T-helper 17 cell (primary cell): Measurements from ENCODE around the gene CDCP2. TPM values are rescaled to one million over a fixed set of nuclear protein-coding genes. Genes with fewer than 3 reads are reported as not detected.

Experiments
- ATAC-seq: fragments of 150-1000 bp; cut with Tn5 transposase; 2 replicates; pipeline ENCODE4 v1.10.0; 2021; ENCODE audit warnings: mild to moderate bottlenecking, moderate library complexity
- DNase-seq, 3 donors: peaks; one replicate each; pipeline versions ENCODE4 v3.0.0 to v3.0.0-alpha.2; 2020 to 2021
- H3K9me3 ChIP-seq: one replicate; pipeline ENCODE4 v1.7.0; 2013; ENCODE audit warnings: low read length, mild to moderate bottlenecking; ENCODE audit not compliant: control insufficient read depth, poor library complexity, severe bottlenecking
- H3K27ac Mint-ChIP-seq: one replicate; pipeline ENCODE4 v1.8.0; 2022; ENCODE audit warnings: mild to moderate bottlenecking, moderate library complexity, mixed read lengths
- H3K27me3 Mint-ChIP-seq: one replicate; pipeline ENCODE4 v1.8.0; 2022; ENCODE audit warnings: mixed read lengths
- H3K36me3 Mint-ChIP-seq: one replicate; pipeline ENCODE4 v1.8.0; 2022; ENCODE audit warnings: low read depth, mixed read lengths
- H3K4me1 Mint-ChIP-seq: one replicate; pipeline ENCODE4 v1.8.0; 2022; ENCODE audit warnings: mild to moderate bottlenecking, mixed read lengths
- H3K4me3 Mint-ChIP-seq: one replicate; pipeline ENCODE4 v1.8.0; 2022; ENCODE audit warnings: mild to moderate bottlenecking, moderate library complexity, mixed read lengths
- total RNA-seq, 4 donors: library from RNA in 2 of 4; stranded (reverse) in 2 of 4; gene quantifications; one replicate each; pipeline ENCODE4 v1.2.3 and lab custom pipeline; 2022 to 2026

Gene CDCP2
- total RNA-seq, 2 donors from 2014 or later: not detected

DNA sequence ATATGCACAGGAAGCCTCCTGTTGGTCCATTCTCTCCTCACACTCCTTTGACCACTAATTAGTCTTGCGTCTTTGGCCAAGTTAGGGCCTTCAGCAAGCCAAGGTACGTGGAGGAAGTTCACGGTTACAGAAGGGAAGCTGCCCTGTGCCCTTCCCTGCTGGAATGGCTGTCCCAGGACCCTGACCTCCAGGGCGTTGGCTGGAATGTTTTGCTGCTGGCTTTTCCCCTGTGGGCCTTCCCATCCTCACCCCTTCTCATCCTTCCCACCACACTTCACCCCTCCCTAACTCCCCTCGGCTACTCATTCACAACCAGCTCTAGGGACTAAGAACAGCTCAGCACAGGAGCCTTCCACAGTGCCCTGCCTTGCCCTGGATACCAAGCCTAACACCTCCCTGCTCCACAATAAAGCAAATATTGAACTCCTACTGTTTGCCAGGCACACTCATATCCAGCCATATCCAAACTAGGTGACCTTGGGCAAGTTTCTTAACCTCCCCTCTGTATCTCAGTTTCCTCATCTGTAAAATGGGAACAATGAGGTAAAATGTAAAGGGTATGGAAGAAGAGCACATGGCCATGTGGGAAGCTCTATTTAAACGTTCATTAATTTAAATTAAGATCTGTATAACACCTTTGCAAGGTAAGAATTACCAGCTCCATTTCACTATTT is 8.8 kb upstream of the CDCP2 start:
- no peaks in the 10 kb centered on the region for H3K9me3 ChIP-seq
- DNase-seq: no peak
- H3K27ac Mint-ChIP-seq: no peak overlapping the region
- no peak overlapping the region for H3K4me3 Mint-ChIP-seq
- no peaks in the 10 kb centered on the region for H3K27me3 Mint-ChIP-seq
- no peaks in the 10 kb centered on the region for H3K4me1 Mint-ChIP-seq
- no peak for ATAC-seq
- no peaks in the 10 kb centered on the region for H3K36me3 Mint-ChIP-seq

DNA sequence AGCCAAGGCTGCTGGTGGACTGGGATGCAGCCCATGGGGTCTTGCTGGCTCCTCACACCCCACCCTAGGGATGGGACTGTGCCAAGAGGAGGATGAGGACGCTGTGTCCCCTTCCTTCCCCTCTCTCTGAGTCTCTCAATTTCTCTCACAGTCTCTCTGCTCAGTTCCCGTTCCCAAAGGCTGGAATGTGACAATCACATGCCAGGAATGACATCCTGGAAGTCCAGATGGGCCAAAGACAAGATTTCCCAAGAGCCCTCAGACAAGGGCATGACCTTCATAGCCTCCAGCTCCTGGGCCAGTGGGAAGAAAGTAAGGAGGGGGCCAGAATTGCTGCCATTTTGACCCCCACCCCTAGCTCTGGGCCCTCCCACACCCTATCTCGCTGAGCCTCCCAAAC is 7.6 kb upstream of the CDCP2 start:
- H3K27ac Mint-ChIP-seq: no peak overlapping the region
- H3K9me3 ChIP-seq: no peaks in the 10 kb centered on the region
- ATAC-seq (no peak), DNase-seq (no peak)
- no peak overlapping the region for H3K4me3 Mint-ChIP-seq
- no peaks in the 10 kb centered on the region for H3K36me3 Mint-ChIP-seq
- no peaks in the 10 kb centered on the region for H3K27me3 Mint-ChIP-seq
- H3K4me1 Mint-ChIP-seq: no peaks in the 10 kb centered on the region

- H3K36me3 Mint-ChIP-seq: no peaks in the 10 kb centered on the region
- no peak overlapping the region for H3K4me3 Mint-ChIP-seq
- H3K27ac Mint-ChIP-seq: no peak overlapping the region
- no peaks in the 10 kb centered on the region for H3K9me3 ChIP-seq
- H3K4me1 Mint-ChIP-seq: no peaks in the 10 kb centered on the region
- no peak for DNase-seq
- ATAC-seq: no peak
- no peaks in the 10 kb centered on the region for H3K27me3 Mint-ChIP-seq
These were observed 7.0 kb upstream of the CDCP2 start for GRCh38 chr1:54159733-54160316.

- Mint-ChIP-seq H3K36me3 (no peaks in the 10 kb centered on the region), H3K4me3 (no peak overlapping the region), H3K4me1 (no peaks in the 10 kb centered on the region), H3K27me3 (no peaks in the 10 kb centered on the region), H3K27ac (no peak overlapping the region)
- no peak for ATAC-seq
- DNase-seq: no peak
- H3K9me3 ChIP-seq: no peaks in the 10 kb centered on the region
These were observed 5.3 kb upstream of the CDCP2 start for GRCh38 chr1:54158071-54158470.

- Mint-ChIP-seq H3K36me3 (no peaks in the 10 kb centered on the region), H3K4me1 (no peaks in the 10 kb centered on the region), H3K27me3 (no peaks in the 10 kb centered on the region), H3K27ac (no peak overlapping the region), H3K4me3 (no peak overlapping the region)
- DNase-seq: no peak
- ATAC-seq: no peak
- no peaks in the 10 kb centered on the region for H3K9me3 ChIP-seq
These were observed 4.6 kb upstream of the CDCP2 start for GRCh38 chr1:54157401-54157800.

DNA sequence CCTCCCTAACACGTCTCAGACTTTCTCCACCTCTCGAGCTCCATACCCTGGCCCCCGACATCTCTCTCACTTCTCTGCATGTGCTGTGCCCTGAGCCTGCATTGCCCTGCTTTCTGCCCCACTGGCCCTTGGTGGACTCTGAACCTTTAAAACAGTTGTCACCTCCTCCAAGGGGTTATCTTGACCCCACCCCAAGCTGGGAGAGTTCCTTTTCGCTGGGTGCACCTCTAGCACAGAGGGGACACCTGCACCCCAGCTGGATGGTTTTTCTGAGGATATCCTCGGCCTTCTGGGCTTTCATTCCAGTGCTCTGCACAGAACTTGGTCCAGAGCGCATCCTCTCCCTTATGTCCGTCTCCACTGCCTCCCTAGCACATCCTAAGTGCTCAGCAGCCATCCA is 4.2 kb upstream of the CDCP2 start:
- no peak for ATAC-seq
- DNase-seq: no peak
- Mint-ChIP-seq H3K4me1 (no peaks in the 10 kb centered on the region), H3K27ac (no peak overlapping the region), H3K36me3 (no peaks in the 10 kb centered on the region), H3K27me3 (no peaks in the 10 kb centered on the region), H3K4me3 (no peak overlapping the region)
- no peaks in the 10 kb centered on the region for H3K9me3 ChIP-seq

DNA sequence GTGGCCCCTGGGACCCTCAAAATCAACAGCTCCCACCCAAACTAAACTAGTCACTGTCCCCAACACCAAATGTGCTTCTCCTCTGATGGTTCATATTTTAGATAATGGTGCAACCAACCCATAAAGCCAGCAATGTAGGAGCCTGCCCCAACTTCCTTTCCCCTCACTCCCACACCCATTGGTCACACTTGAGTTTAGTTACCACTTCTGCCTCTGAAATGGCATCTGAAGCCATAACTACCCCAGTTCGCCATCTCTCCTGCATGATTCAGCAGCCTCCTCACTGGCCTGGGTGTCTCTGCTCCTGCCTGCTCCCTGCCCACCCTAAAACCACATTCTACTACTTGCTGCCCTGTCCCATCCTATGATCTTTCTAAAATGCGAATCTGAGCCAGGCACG is 3.4 kb upstream of the CDCP2 start:
- no peaks in the 10 kb centered on the region for H3K4me1 Mint-ChIP-seq
- H3K9me3 ChIP-seq: no peaks in the 10 kb centered on the region
- no peaks in the 10 kb centered on the region for H3K27me3 Mint-ChIP-seq
- H3K36me3 Mint-ChIP-seq: no peaks in the 10 kb centered on the region
- no peak for DNase-seq
- no peak overlapping the region for H3K27ac Mint-ChIP-seq
- ATAC-seq: no peak
- H3K4me3 Mint-ChIP-seq: no peak overlapping the region

DNA sequence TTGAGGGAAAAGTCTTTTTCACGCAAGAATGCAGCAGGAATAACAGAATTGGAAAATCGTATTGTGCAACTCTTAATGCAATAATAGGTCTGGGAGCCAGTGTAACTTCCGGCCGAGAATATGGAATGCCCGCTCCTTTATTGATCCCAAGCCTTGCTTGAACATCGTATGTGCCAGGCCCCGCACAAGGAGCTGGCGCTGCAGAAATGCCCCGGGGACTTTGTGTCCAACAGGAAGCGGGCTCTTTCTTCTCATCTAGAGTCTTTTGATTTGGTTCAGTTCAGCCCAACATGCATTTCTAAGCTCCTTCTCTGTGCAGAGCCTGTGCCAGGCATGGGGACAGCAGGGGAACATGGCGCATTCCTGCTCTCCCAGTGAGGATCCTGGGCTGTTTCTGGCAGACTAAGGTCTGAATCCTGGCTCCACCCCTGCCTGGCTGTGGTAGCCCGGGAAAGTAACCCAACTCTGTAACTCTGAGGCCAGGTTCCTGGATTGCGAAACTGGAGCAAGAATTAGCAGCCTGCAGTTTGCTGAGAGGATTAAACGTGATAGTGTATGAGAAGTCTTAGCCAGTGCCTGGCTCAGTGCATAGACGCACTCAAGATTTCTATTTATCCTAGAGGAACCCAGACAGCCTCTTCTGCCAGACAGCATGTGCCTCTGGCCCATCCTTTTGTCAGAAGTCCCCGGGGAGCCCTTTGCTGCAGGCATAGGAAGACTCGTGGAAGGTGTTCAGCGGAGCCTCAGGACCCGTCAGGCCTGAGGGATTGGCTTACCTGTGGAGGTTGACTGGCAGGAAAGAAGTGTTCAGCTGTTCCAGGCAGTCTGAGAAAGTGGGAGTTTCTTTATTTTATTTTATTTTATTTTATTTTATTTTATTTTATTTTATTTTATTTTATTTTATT is 987 bp upstream of the CDCP2 start:
- Mint-ChIP-seq H3K36me3 (no peaks in the 10 kb centered on the region), H3K4me1 (peaks cover 8% of the 10 kb centered on the region), H3K4me3 (no peak overlapping the region), H3K27ac (no peak overlapping the region), H3K27me3 (no peaks in the 10 kb centered on the region)
- no peak for DNase-seq
- no peak for ATAC-seq
- H3K9me3 ChIP-seq: no peaks in the 10 kb centered on the region

- no peaks in the 10 kb centered on the region for H3K36me3 Mint-ChIP-seq
- peaks cover 10% of the 10 kb centered on the region for H3K4me1 Mint-ChIP-seq
- peak overlapping the region; percentile 14 for H3K27ac Mint-ChIP-seq
- no peak overlapping the region for H3K4me3 Mint-ChIP-seq
- DNase-seq: no peak
- no peaks in the 10 kb centered on the region for H3K9me3 ChIP-seq
- H3K27me3 Mint-ChIP-seq: no peaks in the 10 kb centered on the region
- no peak for ATAC-seq
These were observed 1.8 kb downstream of the CDCP2 start for GRCh38 chr1:54151013-54151412.

- peaks cover 10% of the 10 kb centered on the region for H3K4me1 Mint-ChIP-seq
These were observed 3.1 kb downstream of the CDCP2 start for GRCh38 chr1:54149734-54150133.

GRCh38 chr1:54144366-54144765 is 8.4 kb downstream of the CDCP2 start:
- H3K9me3 ChIP-seq: no peaks in the 10 kb centered on the region
- ATAC-seq: no peak
- Mint-ChIP-seq H3K4me3 (no peak overlapping the region), H3K36me3 (no peaks in the 10 kb centered on the region), H3K27me3 (no peaks in the 10 kb centered on the region), H3K27ac (no peak overlapping the region), H3K4me1 (peaks cover 2% of the 10 kb centered on the region)
- no peak for DNase-seq

More at GRCh38 chr1:54149734-54150133, 3.1 kb downstream of the CDCP2 start:
- Mint-ChIP-seq H3K27ac (peak overlapping the region; percentile 51), H3K4me3 (no peak overlapping the region), H3K36me3 (no peaks in the 10 kb centered on the region), H3K27me3 (no peaks in the 10 kb centered on the region)
- DNase-seq (no peak), ATAC-seq (no peak)
- no peaks in the 10 kb centered on the region for H3K9me3 ChIP-seq

DNA sequence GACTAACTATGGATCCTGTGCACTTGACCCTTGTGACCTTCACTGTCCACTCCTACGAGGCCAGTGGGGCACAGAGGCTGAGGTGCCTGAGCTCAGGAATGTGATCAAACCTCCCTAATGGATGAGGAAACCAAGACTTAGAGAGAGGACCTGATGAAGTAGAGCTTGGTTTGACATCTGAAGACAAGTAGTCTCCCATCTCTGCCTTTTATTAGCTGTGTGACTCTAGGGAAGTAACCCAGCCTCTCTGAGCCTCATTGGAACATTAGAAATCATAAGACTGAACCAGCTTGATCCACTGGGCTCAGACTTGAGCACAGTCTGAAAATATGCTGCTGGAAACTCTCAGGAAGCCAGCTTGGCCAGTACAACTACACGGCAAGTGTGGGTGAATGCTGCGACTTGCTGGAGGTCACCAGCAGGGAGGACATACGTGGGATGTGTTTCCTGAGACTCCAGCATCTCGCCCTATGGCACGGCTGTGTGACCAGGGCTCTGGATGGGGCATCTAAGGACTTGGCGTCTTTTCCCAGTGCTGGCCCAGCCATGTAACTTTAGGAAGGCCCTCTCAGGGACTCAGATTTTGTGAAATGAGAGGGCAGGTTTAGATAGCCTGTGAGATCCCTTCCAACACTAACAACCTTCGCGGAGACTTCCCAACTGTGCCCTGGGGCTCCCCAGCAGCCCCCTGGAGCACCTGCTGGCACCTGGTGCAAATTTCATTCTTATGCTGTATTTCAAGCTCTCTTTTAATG is 10.5 kb downstream of the CDCP2 start:
- Mint-ChIP-seq H3K27ac (no peak overlapping the region), H3K36me3 (no peaks in the 10 kb centered on the region), H3K4me3 (no peak overlapping the region), H3K4me1 (no peaks in the 10 kb centered on the region), H3K27me3 (no peaks in the 10 kb centered on the region)
- no peaks in the 10 kb centered on the region for H3K9me3 ChIP-seq
- DNase-seq (no peak), ATAC-seq (no peak)

GRCh38 chr1:54139711-54140110 is 13.1 kb downstream of the CDCP2 start:
- peaks cover 9% of the 10 kb centered on the region for H3K27me3 Mint-ChIP-seq
- ATAC-seq (no peak), DNase-seq (no peak)
- no peak overlapping the region for H3K27ac Mint-ChIP-seq
- no peaks in the 10 kb centered on the region for H3K4me1 Mint-ChIP-seq
- H3K4me3 Mint-ChIP-seq: no peak overlapping the region
- H3K9me3 ChIP-seq: no peaks in the 10 kb centered on the region
- H3K36me3 Mint-ChIP-seq: no peaks in the 10 kb centered on the region
